GM12878 (cell line): Measurements from ENCODE around the gene POU2F1. TPM values are rescaled to one million over a fixed set of nuclear protein-coding genes. Genes with fewer than 3 reads are reported as not detected.
A peak's percentile ranks its signal among the peaks of the same experiment; 100 is the strongest.

Experiments used
- ATAC-seq: fragments of 200-7000 bp; cut with Tn5 transposase; 3 replicates; pipeline ENCODE4 v1.9.1; 2020; ENCODE audit warnings: mild to moderate bottlenecking, moderate library complexity
- BruUV-seq: library from RNA; stranded (reverse); fragments of 400-500 nt; replicated peaks from 2 replicates; lab custom pipeline; 2021; lab: Mats Ljungman, UMichigan
- CTCF ChIA-PET: fragments of 300-600 bp; sonication (Branson Sonifier 250); formaldehyde crosslinking; extraction: SDS; loops from one replicate; lab custom pipeline; 2021; ENCODE audit warnings: inconsistent platforms; lab: Yijun Ruan, JAX
- POLR2A ChIA-PET: fragments of 350-600 bp; formaldehyde crosslinking; extraction: SDS; loops from one replicate; lab custom pipeline; 2021; ENCODE audit warnings: inconsistent platforms; lab: Charles Lee
- RAD21 ChIA-PET: fragments of 300-600 bp; sonication (Branson Sonifier 250); formaldehyde crosslinking; loops from one replicate; lab custom pipeline; 2023; ENCODE audit warnings: antibody characterized with exemption; ENCODE audit not compliant: unreplicated experiment; lab: Charles Lee
- SMC1A ChIA-PET: fragments of 300-600 bp; sonication (Branson Sonifier 250); formaldehyde crosslinking; loops from one replicate; lab custom pipeline; 2023; ENCODE audit not compliant: unreplicated experiment, uncharacterized antibody; lab: Charles Lee
- DNase-seq: peaks from one replicate; pipeline ENCODE4 v3.0.0-alpha.2; 2011; ENCODE audit warnings: low read depth, low spot score
- FAIRE-seq: peaks from 3 replicates; lab custom pipeline; 2011; peaks lifted over from hg19 to GRCh38; lab: Jason Lieb, UNC
- H2AFZ ChIP-seq: 2 replicates; pipeline ENCODE4 v1.6.0; 2011; ENCODE audit warnings: low read depth, low read length, control low read depth; ENCODE audit not compliant: control insufficient read depth
- H3K27ac ChIP-seq: 2 replicates; pipeline ENCODE4 v1.5.1; 2011; ENCODE audit warnings: control low read depth; ENCODE audit not compliant: control insufficient read depth, insufficient read depth
- H3K27me3 ChIP-seq, 2 experiments: replicated peaks in 1 of 2; 2 replicates each; pipeline versions ENCODE4 v1.6.0 to v1.6.1; 2011; ENCODE audit warnings: low read length in 1 of 2; ENCODE audit not compliant: control insufficient read depth in 2 of 2, insufficient read depth in 2 of 2
- H3K36me3 ChIP-seq, 2 experiments: 2 replicates each; pipeline ENCODE4 v1.5.1; 2011; ENCODE audit warnings: low read length in 1 of 2; ENCODE audit not compliant: control insufficient read depth in 2 of 2, insufficient read depth in 2 of 2
- H3K4me1 ChIP-seq: 2 replicates; pipeline ENCODE4 v1.6.1; 2011; ENCODE audit warnings: mild to moderate bottlenecking, low read length, moderate library complexity, mixed read lengths; ENCODE audit not compliant: control insufficient read depth, insufficient read depth
- H3K4me2 ChIP-seq: 2 replicates; pipeline ENCODE4 v1.6.0; 2011; ENCODE audit warnings: control low read depth; ENCODE audit not compliant: control insufficient read depth, insufficient read depth
- H3K4me3 ChIP-seq: fragments of 200-600 bp; sonication (generic); 2 replicates; pipeline ENCODE4 v1.5.1; 2016
- H3K79me2 ChIP-seq: 2 replicates; pipeline ENCODE4 v1.6.0; 2011; ENCODE audit warnings: low read length; ENCODE audit not compliant: control insufficient read depth, insufficient read depth
- H3K9ac ChIP-seq: 2 replicates; pipeline ENCODE4 v1.8.0; 2011; ENCODE audit warnings: low read length, control low read depth, mixed read lengths; ENCODE audit not compliant: control insufficient read depth, insufficient read depth
- H3K9me3 ChIP-seq: replicated peaks from 3 replicates; pipeline ENCODE4 v1.5.1; 2011; ENCODE audit warnings: mild to moderate bottlenecking, low read length; ENCODE audit not compliant: control insufficient read depth, insufficient read depth
- H4K20me1 ChIP-seq: 2 replicates; pipeline ENCODE4 v1.6.0; 2011; ENCODE audit not compliant: control insufficient read depth, insufficient read depth
- CBX3 ChIP-seq: fragments of 200-600 bp; sonication (generic); IDR thresholded peaks from 2 replicates; pipeline ENCODE4 v1.6.1; 2016; ENCODE audit warnings: low read depth, borderline replicate concordance
- CBX5 ChIP-seq: sonication (generic); IDR thresholded peaks from 2 replicates; pipeline ENCODE4 v1.6.1; 2016; ENCODE audit warnings: low read depth, moderate library complexity, mild to moderate bottlenecking, inconsistent platforms
- CREM ChIP-seq: IDR thresholded peaks from 2 replicates; pipeline ENCODE4 v1.6.1; 2014; ENCODE audit warnings: antibody characterized with exemption, low read depth
- DPF2 ChIP-seq: fragments of 450-650 bp; IDR thresholded peaks from 2 replicates; pipeline ENCODE4 v1.6.1; 2017; ENCODE audit warnings: mild to moderate bottlenecking
- ESRRA ChIP-seq: IDR thresholded peaks from 2 replicates; pipeline ENCODE4 v1.6.1; 2012; ENCODE audit warnings: mild to moderate bottlenecking, low read length, improper control_type of control experiment
- HDAC2 ChIP-seq: fragments of 200-600 bp; sonication (generic); IDR thresholded peaks from 2 replicates; pipeline ENCODE4 v1.6.1; 2017
- IKZF1 ChIP-seq: fragments of 450-650 bp; conservative IDR thresholded peaks from 2 replicates; pipeline ENCODE4 v1.6.1; 2017; ENCODE audit warnings: antibody characterized with exemption, mild to moderate bottlenecking
- KLF5 ChIP-seq: fragments of 450-650 bp; IDR thresholded peaks from 2 replicates; pipeline ENCODE4 v1.6.1; 2014; ENCODE audit warnings: mild to moderate bottlenecking; ENCODE audit not compliant: partially characterized antibody
- NR2C2 ChIP-seq: IDR thresholded peaks from 2 replicates; pipeline ENCODE4 v1.6.1; 2011; ENCODE audit warnings: borderline replicate concordance, low read depth; ENCODE audit not compliant: control insufficient read depth, insufficient read length
- SIX5 ChIP-seq: IDR thresholded peaks from 2 replicates; pipeline ENCODE4 v1.6.1; 2011; ENCODE audit warnings: mild to moderate bottlenecking, low read depth, low read length, moderate library complexity; ENCODE audit not compliant: severe bottlenecking
- SMARCA5 ChIP-seq: fragments of 450-650 bp; IDR thresholded peaks from 2 replicates; pipeline ENCODE4 v1.6.1; 2017; ENCODE audit warnings: mild to moderate bottlenecking
- SPI1 ChIP-seq: IDR thresholded peaks from 2 replicates; pipeline ENCODE4 v1.6.1; 2011; ENCODE audit warnings: low read depth, mild to moderate bottlenecking, low read length, moderate library complexity, borderline replicate concordance; ENCODE audit not compliant: insufficient read depth
- SREBF2 ChIP-seq: IDR thresholded peaks from 2 replicates; pipeline ENCODE4 v1.6.1; 2012; ENCODE audit warnings: mild to moderate bottlenecking, low read length
- TARDBP ChIP-seq: IDR thresholded peaks from 2 replicates; pipeline ENCODE4 v1.6.1; 2016; ENCODE audit warnings: borderline replicate concordance
- WGBS: methylation state at CpG from one replicate; pipeline ENCODE4 v1.1.6; 2016; ENCODE audit warnings: low lambda C conversion rate; ENCODE audit not compliant: insufficient replicate concordance, insufficient coverage; ENCODE audit errors: missing lambda C conversion rate; 5-methylcytosine and 5-hydroxymethylcytosine counted together
- in situ Hi-C: fragments of 300-500 bp; cut with MboI; formaldehyde crosslinking; loops from 9 replicates; pipeline ENCODE4 v1.14.3; 2018; ENCODE audit warnings: mixed read lengths
- intact Hi-C: fragments of 100-400 bp; cut with micrococcal nuclease; formaldehyde crosslinking; loops from one replicate; pipeline ENCODE4 v1.14.2; 2022; ENCODE audit not compliant: unreplicated experiment
- polyA plus RNA-seq, 11 experiments: library from polyadenylated mRNA; depleted of rRNA in 4 of 11; unstranded in 6 of 11; stranded (reverse) in 5 of 11; fragments of >200 nt; fragmentation: Nextera tagmentation in 4 of 11; fragmentation: Illumina TruSeq in 1 of 11; extraction: Ambion mirVana in 4 of 11; extraction: Trizol in 1 of 11; gene quantifications; 1 replicate in 1 of 11; 2 replicates in 10 of 11; pipeline versions ENCODE4 v1.2.1 to v1.2.3, GENCODE V29; 2011 to 2016; ENCODE audit warnings: inconsistent platforms in 2 of 11, missing spikeins in 2 of 11, low read depth in 1 of 11
- total RNA-seq, 4 experiments: library from RNA; depleted of rRNA in 3 of 4; stranded (reverse); fragments of >200 nt in 3 of 4; fragmentation: Illumina TruSeq in 1 of 4; extraction: Trizol in 1 of 4; gene quantifications; 2 replicates each; pipeline versions ENCODE4 v1.2.1 to v1.2.3, GENCODE V29; 2013 to 2021
- TF ChIP-seq, protein P1 (sequence below): fragments of 450-650 bp; conservative IDR thresholded peaks from 2 replicates; pipeline ENCODE4 v1.6.1; 2017; ENCODE audit warnings: mild to moderate bottlenecking, moderate library complexity
- TF ChIP-seq, protein P2 (sequence below): fragments of 450-650 bp; formaldehyde crosslinking; IDR thresholded peaks from 2 replicates; pipeline ENCODE4 v1.4.0; 2022; ENCODE audit warnings: mild to moderate bottlenecking, moderate library complexity
- TF ChIP-seq, protein P3 (sequence below), 3 experiments: IDR thresholded peaks in 2 of 3; conservative IDR thresholded peaks in 1 of 3; 2 replicates each; pipeline ENCODE4 v1.5.1; 2011; ENCODE audit warnings: low read depth in 3 of 3, low read length in 3 of 3, mild to moderate bottlenecking in 3 of 3, control low read depth in 2 of 3, moderate library complexity in 2 of 3, inconsistent platforms in 1 of 3, mixed read lengths in 1 of 3; ENCODE audit not compliant: control insufficient read depth in 2 of 3, insufficient read depth in 1 of 3; ENCODE audit errors: extremely low read depth in 1 of 3

The POU2F1 gene
- total and polyA plus RNA-seq, 10 of the 15 experiments (the other 5 are each of a cell fraction or from before 2014, with no cell fraction given): 2.5 to 21.7 (median 12.5) TPM

DNA sequence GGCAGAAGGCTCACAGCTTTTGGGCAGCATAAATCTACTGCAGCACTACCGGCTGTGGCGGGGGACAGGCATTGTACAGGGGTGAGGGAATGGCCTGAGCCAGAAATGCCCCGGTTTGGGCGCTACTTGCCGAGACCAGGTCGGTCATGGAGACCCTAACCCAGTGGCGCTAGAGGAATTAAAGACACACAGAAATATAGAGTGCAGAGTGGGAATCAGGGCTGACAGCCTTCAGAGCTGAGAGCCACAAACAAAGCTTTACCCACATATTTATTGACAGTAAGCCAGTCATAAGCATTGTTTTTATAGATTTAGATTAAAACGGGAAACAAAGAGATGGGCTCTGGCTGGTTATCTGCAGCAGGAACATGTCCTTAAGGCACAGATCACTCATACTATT lies 101.8 kb downstream of the POU2F1 start:
- H4K20me1 ChIP-seq: no peaks in the 10 kb centered on the region
- no peaks in the 10 kb centered on the region for H3K36me3 ChIP-seq
- peaks cover 29% of the 10 kb centered on the region for H3K9me3 ChIP-seq
- CTCF ChIA-PET: interaction anchor here (1.1 kb wide), 1 partner anchor 44 kb away, joined by 3 read pairs; no protein-coding TSS in a partner anchor
- RAD21 ChIA-PET: no interaction called here
- H3K4me1 ChIP-seq: peaks cover 11% of the 10 kb centered on the region
- WGBS: 97% methylated on average over 8 of the region's 8 CpGs
- ATAC-seq (no peak), FAIRE-seq (no peak), DNase-seq (no peak)
- H3K27ac ChIP-seq: no peak overlapping the region
- no peak overlapping the region for H3K9ac ChIP-seq
- intact Hi-C loops: no loop called here
- in situ Hi-C loops: no loop called here
- H3K4me3 ChIP-seq: no peak overlapping the region
- POLR2A ChIA-PET: no interaction called here
- H3K27me3 ChIP-seq: no peaks in the 10 kb centered on the region
- H2AFZ ChIP-seq: no peak overlapping the region
- SMC1A ChIA-PET: interaction anchor here (1.2 to 1.8 kb wide), 5 partner anchors 8 to 56 kb away, joined by 3 to 6 read pairs (median 5); no protein-coding TSS in a partner anchor
- no TSS peak for BruUV-seq
- H3K4me2 ChIP-seq: no peak overlapping the region
- no peaks in the 10 kb centered on the region for H3K79me2 ChIP-seq
- TF ChIP-seq SREBF2 (no peak), SPI1 (no peak), CBX3 (0 out of 2 replicates have a peak, but pooled peaks have one; percentile 64), NR2C2 (no peak), SIX5 (no peak), KLF5 (peak; percentile 45), HDAC2 (no peak), ESRRA (no peak), DPF2 (no peak), IKZF1 (no peak), CREM (no peak), SMARCA5 (no peak), TARDBP (no peak), CBX5 (peak; percentile 84; the same call in 1 of the 2 replicates)
- TF ChIP-seq, protein P1, sequence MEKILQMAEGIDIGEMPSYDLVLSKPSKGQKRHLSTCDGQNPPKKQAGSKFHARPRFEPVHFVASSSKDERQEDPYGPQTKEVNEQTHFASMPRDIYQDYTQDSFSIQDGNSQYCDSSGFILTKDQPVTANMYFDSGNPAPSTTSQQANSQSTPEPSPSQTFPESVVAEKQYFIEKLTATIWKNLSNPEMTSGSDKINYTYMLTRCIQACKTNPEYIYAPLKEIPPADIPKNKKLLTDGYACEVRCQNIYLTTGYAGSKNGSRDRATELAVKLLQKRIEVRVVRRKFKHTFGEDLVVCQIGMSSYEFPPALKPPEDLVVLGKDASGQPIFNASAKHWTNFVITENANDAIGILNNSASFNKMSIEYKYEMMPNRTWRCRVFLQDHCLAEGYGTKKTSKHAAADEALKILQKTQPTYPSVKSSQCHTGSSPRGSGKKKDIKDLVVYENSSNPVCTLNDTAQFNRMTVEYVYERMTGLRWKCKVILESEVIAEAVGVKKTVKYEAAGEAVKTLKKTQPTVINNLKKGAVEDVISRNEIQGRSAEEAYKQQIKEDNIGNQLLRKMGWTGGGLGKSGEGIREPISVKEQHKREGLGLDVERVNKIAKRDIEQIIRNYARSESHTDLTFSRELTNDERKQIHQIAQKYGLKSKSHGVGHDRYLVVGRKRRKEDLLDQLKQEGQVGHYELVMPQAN: no peak
- TF ChIP-seq, protein P2, sequence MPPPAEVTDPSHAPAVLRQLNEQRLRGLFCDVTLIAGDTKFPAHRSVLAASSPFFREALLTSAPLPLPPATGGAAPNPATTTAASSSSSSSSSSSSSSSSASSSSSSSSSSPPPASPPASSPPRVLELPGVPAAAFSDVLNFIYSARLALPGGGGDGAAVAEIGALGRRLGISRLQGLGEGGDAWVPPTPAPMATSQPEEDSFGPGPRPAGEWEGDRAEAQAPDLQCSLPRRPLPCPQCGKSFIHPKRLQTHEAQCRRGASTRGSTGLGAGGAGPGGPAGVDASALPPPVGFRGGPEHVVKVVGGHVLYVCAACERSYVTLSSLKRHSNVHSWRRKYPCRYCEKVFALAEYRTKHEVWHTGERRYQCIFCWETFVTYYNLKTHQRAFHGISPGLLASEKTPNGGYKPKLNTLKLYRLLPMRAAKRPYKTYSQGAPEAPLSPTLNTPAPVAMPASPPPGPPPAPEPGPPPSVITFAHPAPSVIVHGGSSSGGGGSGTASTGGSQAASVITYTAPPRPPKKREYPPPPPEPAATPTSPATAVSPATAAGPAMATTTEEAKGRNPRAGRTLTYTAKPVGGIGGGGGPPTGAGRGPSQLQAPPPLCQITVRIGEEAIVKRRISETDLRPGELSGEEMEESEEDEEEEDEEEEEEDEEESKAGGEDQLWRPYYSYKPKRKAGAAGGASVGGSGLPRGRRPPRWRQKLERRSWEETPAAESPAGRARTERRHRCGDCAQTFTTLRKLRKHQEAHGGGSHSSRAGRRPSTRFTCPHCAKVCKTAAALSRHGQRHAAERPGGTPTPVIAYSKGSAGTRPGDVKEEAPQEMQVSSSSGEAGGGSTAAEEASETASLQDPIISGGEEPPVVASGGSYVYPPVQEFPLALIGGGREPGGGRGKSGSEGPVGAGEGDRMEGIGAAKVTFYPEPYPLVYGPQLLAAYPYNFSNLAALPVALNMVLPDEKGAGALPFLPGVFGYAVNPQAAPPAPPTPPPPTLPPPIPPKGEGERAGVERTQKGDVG (CRISPR knock-in tag): no peak
- TF ChIP-seq, protein P3, sequence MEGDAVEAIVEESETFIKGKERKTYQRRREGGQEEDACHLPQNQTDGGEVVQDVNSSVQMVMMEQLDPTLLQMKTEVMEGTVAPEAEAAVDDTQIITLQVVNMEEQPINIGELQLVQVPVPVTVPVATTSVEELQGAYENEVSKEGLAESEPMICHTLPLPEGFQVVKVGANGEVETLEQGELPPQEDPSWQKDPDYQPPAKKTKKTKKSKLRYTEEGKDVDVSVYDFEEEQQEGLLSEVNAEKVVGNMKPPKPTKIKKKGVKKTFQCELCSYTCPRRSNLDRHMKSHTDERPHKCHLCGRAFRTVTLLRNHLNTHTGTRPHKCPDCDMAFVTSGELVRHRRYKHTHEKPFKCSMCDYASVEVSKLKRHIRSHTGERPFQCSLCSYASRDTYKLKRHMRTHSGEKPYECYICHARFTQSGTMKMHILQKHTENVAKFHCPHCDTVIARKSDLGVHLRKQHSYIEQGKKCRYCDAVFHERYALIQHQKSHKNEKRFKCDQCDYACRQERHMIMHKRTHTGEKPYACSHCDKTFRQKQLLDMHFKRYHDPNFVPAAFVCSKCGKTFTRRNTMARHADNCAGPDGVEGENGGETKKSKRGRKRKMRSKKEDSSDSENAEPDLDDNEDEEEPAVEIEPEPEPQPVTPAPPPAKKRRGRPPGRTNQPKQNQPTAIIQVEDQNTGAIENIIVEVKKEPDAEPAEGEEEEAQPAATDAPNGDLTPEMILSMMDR (IDR thresholded peaks at IDR 0.05 in 2 of 3, conservative IDR thresholded peaks at IDR 0.05 in 1 of 3; ENCODE audit: control insufficient read depth in 2 of 3, extremely low read depth in 1 of 3, insufficient read depth in 1 of 3, low read depth in 3 of 3, low read length in 3 of 3): no peak
